Transverse colon (tissue), 4 donors: Measurements from ENCODE around the gene PHAX.
A peak's percentile ranks its signal among the peaks of the same experiment; 100 is the strongest.
"Not testable (repeated sequence)": the region's sequence is repeated elsewhere in the genome, so short reads cannot be mapped to it uniquely, and the experiment has no call there.

Experiments
- CTCF ChIP-seq, 5 experiments: fragments of 200-600 bp in 3 of 5; fragments of 450-650 bp in 2 of 5; sonication (generic) in 3 of 5; IDR thresholded peaks; 1 replicate in 2 of 5; 2 replicates in 3 of 5; pipeline ENCODE4 v1.5.1; 2016 to 2017; ENCODE audit warnings: antibody characterized with exemption in 5 of 5, inconsistent platforms in 3 of 5, mild to moderate bottlenecking in 2 of 5, moderate library complexity in 1 of 5
- EP300 ChIP-seq: sonication (generic); formaldehyde crosslinking; IDR thresholded peaks from one replicate; pipeline ENCODE4 v1.6.1; 2017; ENCODE audit warnings: antibody characterized with exemption, low read depth
- POLR2A ChIP-seq: fragments of 450-650 bp; IDR thresholded peaks from one replicate; pipeline ENCODE4 v1.6.1; 2016; ENCODE audit warnings: antibody characterized with exemption, mild to moderate bottlenecking, moderate library complexity
- POLR2AphosphoS5 ChIP-seq, 3 donors: sonication (generic); formaldehyde crosslinking; IDR thresholded peaks; one replicate each; pipeline ENCODE4 v1.6.1; 2016; ENCODE audit warnings: antibody characterized with exemption in 3 of 3

GRCh38 chr5:126649057-126649456 is 48.3 kb downstream of the PHAX start:
- peak; percentile 30 to 75 (median 67) for TF ChIP-seq POLR2AphosphoS5 (IDR thresholded peaks at IDR 0.05)
- TF ChIP-seq CTCF (IDR thresholded peaks at IDR 0.05); POLR2A; EP300: not testable (repeated sequence)
